Gastrocnemius medialis (tissue), 4 donors: ENCODE data around the gene FARS2. TPM values are rescaled to one million over a fixed set of nuclear protein-coding genes. Genes with fewer than 3 reads are reported as not detected.

ENCODE experiments used
- ATAC-seq, 2 donors: fragments of 150-250 bp; one replicate each; pipeline ENCODE4 v1.9.1; 2016
- DNase-seq, 2 donors: peaks; one replicate each; pipeline ENCODE4 v3.0.0-alpha.2; 2019
- H3K27ac ChIP-seq, 4 donors: fragments of 200-600 bp; sonication (generic); 1 replicate in 1 of 4; 2 replicates in 3 of 4; pipeline ENCODE4 v1.5.1; 2016 to 2018; ENCODE audit warnings: mild to moderate bottlenecking in 2 of 4, moderate library complexity in 1 of 4
- H3K27me3 ChIP-seq, 3 donors: fragments of 200-600 bp; sonication (generic) in 2 of 3; 1 replicate in 1 of 3; 2 replicates in 2 of 3; pipeline versions ENCODE4 v1.5.1 to v1.6.0; 2016 to 2019; ENCODE audit warnings: mild to moderate bottlenecking in 1 of 3, moderate library complexity in 1 of 3
- H3K36me3 ChIP-seq, 2 donors: fragments of 200-600 bp; sonication (generic) in 1 of 2; one replicate each; pipeline ENCODE4 v1.5.1; 2017 to 2018
- H3K4me1 ChIP-seq, 2 donors: fragments of 200-600 bp; sonication (generic) in 1 of 2; one replicate each; pipeline ENCODE4 v1.5.1; 2016 to 2017; ENCODE audit warnings: mild to moderate bottlenecking in 2 of 2
- H3K4me3 ChIP-seq, 4 donors: fragments of 200-600 bp; sonication (generic) in 3 of 4; 1 replicate in 1 of 4; 2 replicates in 3 of 4; pipeline ENCODE4 v1.5.1; 2016 to 2019; ENCODE audit warnings: mild to moderate bottlenecking in 2 of 4
- H3K9me3 ChIP-seq, 3 donors: fragments of 200-600 bp; sonication (generic) in 2 of 3; 1 replicate in 1 of 3; 2 replicates in 2 of 3; pipeline ENCODE4 v1.5.1; 2016 to 2019
- CTCF ChIP-seq, 5 experiments: fragments of 450-650 bp in 3 of 5; fragments of 200-600 bp in 2 of 5; sonication (generic) in 2 of 5; IDR thresholded peaks in 4 of 5; conservative IDR thresholded peaks in 1 of 5; 1 replicate in 4 of 5; 2 replicates in 1 of 5; pipeline ENCODE4 v1.5.1; 2016 to 2019; ENCODE audit warnings: antibody characterized with exemption in 5 of 5, mild to moderate bottlenecking in 3 of 5, moderate library complexity in 3 of 5
- POLR2A ChIP-seq, 2 donors: fragments of 450-650 bp; IDR thresholded peaks; one replicate each; pipeline ENCODE4 v1.6.1; 2017; ENCODE audit warnings: antibody characterized with exemption in 2 of 2, mild to moderate bottlenecking in 2 of 2, moderate library complexity in 2 of 2
- in situ Hi-C, 4 donors: fragments of 200-750 bp; cut with MboI; loops; one replicate each; pipeline versions ENCODE4 v1.15.0 to v1.8.0; 2017; ENCODE audit warnings: low sequenced_read_pairs in 4 of 4
- intact Hi-C: fragments of 100-400 bp; cut with DNase I; formaldehyde crosslinking; loops from one replicate; pipeline ENCODE4 v1.15.1; 2023; ENCODE audit warnings: low total_unique reads
- total RNA-seq, 4 donors: library from RNA; depleted of rRNA; stranded (reverse); fragments of >200 nt; gene quantifications; one replicate each; pipeline versions ENCODE4 v1.1.0 to v1.2.3, GENCODE V29; 2016

FARS2 gene
- total RNA-seq, 4 donors from 2014 or later, result 13.6 to 24.0 (median 15.8) TPM

GRCh38 chr6:5315881-5316280, 54.6 kb downstream of the FARS2 start:
- in situ Hi-C loops, result no loop called here

GRCh38 chr6:5316951-5317350, 55.6 kb downstream of the FARS2 start:
- Histone ChIP-seq H3K4me3 (no peak overlapping the region), H3K27me3 (no peaks in the 10 kb centered on the region), H3K36me3 (no peaks in the 10 kb centered on the region), H3K9me3 (no peaks in the 10 kb centered on the region), H3K4me1 (peaks cover 24 to 27% of the 10 kb centered on the region in 2 donors), H3K27ac (peak overlapping the region in 1 of 4 donors; percentile 62)
- DNase-seq (no peak), ATAC-seq (no peak)
- intact Hi-C loops, result loop anchor here (5.0 kb wide), 1 partner anchor 70 kb away; no protein-coding TSS in a partner anchor
- TF ChIP-seq CTCF (IDR thresholded peaks at IDR 0.05 in 4 of 5, conservative IDR thresholded peaks at IDR 0.05 in 1 of 5) (no peak), POLR2A (IDR thresholded peaks at IDR 0.05) (no peak)
- in situ Hi-C loops, result no loop called here

More at GRCh38 chr6:5315881-5316280, 54.6 kb downstream of the FARS2 start:
- peak overlapping the region; percentile 10 to 66 (median 54) for H3K27ac ChIP-seq
- TF ChIP-seq CTCF (IDR thresholded peaks at IDR 0.05 in 4 of 5, conservative IDR thresholded peaks at IDR 0.05 in 1 of 5), result no peak
- TF ChIP-seq POLR2A (IDR thresholded peaks at IDR 0.05), result no peak
- H3K4me3 ChIP-seq, result peak overlapping the region in 2 of 4 donors; percentile 23 to 26
- no peaks in the 10 kb centered on the region for H3K9me3 ChIP-seq
- no peaks in the 10 kb centered on the region for H3K36me3 ChIP-seq
- no peaks in the 10 kb centered on the region for H3K27me3 ChIP-seq
- H3K4me1 ChIP-seq, result peaks cover 24 to 27% of the 10 kb centered on the region in 2 donors
- peak in 1 of 2 donors; percentile 6 for DNase-seq
- intact Hi-C loops, result loop anchor here (5.0 kb wide), 1 partner anchor 71 kb away; no protein-coding TSS in a partner anchor
- peak; percentile 96 to 99 for ATAC-seq

- H3K4me3 ChIP-seq, result no peak overlapping the region
- no peaks in the 10 kb centered on the region for H3K27me3 ChIP-seq
- no peak overlapping the region for H3K27ac ChIP-seq
- DNase-seq, result no peak
- TF ChIP-seq CTCF (IDR thresholded peaks at IDR 0.05 in 4 of 5, conservative IDR thresholded peaks at IDR 0.05 in 1 of 5) (no peak), POLR2A (IDR thresholded peaks at IDR 0.05) (no peak)
- H3K4me1 ChIP-seq, result peaks cover 29 to 33% of the 10 kb centered on the region in 2 donors
- in situ Hi-C loops (no loop called here), intact Hi-C loops (loop anchor here (5.0 kb wide), 1 partner anchor 69 kb away; no protein-coding TSS in a partner anchor)
- H3K36me3 ChIP-seq, result no peaks in the 10 kb centered on the region
- no peak for ATAC-seq
- no peaks in the 10 kb centered on the region for H3K9me3 ChIP-seq
These were observed 57.4 kb downstream of the FARS2 start for GRCh38 chr6:5318617-5319272.

- in situ Hi-C loops, result no loop called here
- TF ChIP-seq CTCF (IDR thresholded peaks at IDR 0.05 in 4 of 5, conservative IDR thresholded peaks at IDR 0.05 in 1 of 5), result no peak
- TF ChIP-seq POLR2A (IDR thresholded peaks at IDR 0.05), result no peak
These were observed 62.7 kb downstream of the FARS2 start for GRCh38 chr6:5323979-5324378.

More at GRCh38 chr6:5323979-5324378, 62.7 kb downstream of the FARS2 start:
- no peak for DNase-seq
- no peaks in the 10 kb centered on the region for H3K27me3 ChIP-seq
- H3K4me3 ChIP-seq, result no peak overlapping the region
- H3K9me3 ChIP-seq, result no peaks in the 10 kb centered on the region
- no peak for ATAC-seq
- intact Hi-C loops, result no loop called here
- no peak overlapping the region for H3K27ac ChIP-seq
- H3K4me1 ChIP-seq, result peaks cover 4 to 12% of the 10 kb centered on the region in 2 donors
- no peaks in the 10 kb centered on the region for H3K36me3 ChIP-seq
